Esophagus mucosa (tissue), 1 donor: ENCODE data around the gene L2HGDH. TPM values are rescaled to one million over a fixed set of nuclear protein-coding genes. Genes with fewer than 3 reads are reported as not detected.
A peak's percentile ranks its signal among the peaks of the same experiment; 100 is the strongest.

Source experiments
- ATAC-seq: fragments of 200-7000 bp; cut with Tn5 transposase; one replicate; pipeline ENCODE4 v1.9.1; 2020
- total RNA-seq: library from RNA; stranded (reverse); gene quantifications from one replicate; pipeline ENCODE4 v1.2.4, GENCODE V29; 2023
- donor health status: DM: yes; HTN: yes; CAD: no.

L2HGDH gene
- total RNA-seq, 1 donor from 2014 or later: 6.0 TPM

DNA sequence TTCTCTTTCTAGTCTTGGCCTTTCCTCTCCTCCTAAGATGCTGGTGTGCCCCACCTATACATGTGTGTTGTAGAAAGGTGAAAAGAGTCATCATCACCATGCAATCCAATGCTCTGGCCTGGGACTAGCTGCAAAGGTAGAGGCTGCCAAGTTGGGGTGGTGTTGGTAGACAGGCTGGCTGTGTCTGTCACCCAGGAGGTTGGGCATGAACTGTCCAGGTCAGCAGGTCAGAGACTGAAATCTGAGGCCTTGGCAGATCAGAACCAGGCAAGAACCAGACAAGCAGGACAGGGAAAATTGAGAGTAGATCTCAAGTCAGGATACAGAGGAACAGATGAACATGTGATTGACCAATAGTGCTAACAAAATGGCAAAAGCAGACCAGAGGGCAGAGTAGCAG is 26.2 kb downstream of the L2HGDH start:
- ATAC-seq: no peak

DNA sequence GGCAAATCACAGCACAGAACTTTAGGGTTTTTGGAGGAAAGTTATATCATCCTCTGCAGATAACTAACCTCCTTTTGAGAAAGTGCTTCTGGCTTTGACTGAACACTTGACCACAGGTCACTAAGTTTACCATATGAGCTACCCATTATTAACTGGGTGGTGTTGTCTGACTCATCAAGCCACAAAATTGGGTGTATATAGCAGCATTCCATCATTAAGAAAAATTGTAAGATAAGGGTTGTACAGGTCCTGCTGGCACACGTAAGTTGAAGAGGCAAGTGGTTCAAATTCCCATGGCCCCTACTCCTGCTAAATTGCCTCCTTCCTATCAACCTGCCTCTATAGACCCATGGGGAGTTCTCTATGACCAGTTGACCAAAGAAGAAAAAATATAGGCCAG is 39.5 kb downstream of the L2HGDH start:
- ATAC-seq: no peak

DNA sequence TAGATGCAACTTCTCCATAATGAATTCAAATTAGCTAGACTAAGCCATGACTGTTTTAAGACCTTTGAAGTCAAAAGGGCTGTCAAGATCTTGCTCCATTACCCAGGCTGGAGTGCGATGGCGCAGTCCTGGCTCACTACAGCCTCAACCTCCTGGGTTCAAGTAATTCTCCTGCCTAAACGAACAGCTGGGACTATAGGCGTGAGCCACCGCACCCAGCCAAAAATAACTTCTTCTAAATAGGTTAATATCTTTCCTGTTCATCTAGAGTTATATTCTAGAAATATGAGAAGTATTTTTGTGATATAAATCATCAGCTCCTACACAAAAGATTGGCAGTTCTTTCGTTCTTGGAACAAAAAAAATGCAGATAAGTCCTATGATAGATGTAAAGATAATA is 41.1 kb downstream of the L2HGDH start:
- no peak for ATAC-seq

DNA sequence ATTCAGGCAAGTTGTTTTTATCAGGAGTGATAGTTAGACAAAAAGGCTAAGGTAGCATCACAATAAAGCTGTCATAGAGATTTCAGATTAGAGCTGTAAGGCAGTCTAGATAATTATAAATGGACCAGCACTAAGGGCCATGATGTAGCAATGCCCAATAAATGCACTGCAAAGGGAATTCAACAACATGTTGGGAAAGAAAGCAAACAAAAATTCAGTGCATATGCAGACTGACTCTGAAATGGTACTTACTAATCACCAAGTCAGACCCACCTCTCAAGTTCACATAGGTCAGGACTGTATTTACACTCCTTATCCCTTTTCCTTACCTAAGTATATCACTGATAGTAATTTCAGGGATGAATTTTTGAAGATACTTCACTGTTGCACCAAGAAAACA is 47.0 kb downstream of the L2HGDH start:
- ATAC-seq: no peak

DNA sequence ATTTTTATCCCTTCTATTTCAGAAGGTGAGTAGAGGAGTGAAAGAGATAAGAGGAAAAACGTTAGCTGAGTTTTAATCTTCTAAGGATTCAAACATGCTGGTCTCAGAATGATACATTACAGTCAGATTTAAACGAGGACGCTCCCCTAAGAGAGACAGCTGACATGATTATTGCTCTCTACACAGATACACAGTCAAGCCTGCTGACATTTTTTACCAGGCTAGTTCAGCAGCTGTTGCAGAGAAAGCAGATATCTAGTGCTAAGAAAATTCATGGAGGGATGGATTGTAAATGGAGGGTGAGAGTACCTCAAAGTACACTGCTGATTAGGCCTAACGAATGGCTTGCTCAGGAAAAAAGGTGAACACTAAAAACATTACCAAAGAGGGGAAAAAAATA is 48.7 kb downstream of the L2HGDH start:
- ATAC-seq: no peak

DNA sequence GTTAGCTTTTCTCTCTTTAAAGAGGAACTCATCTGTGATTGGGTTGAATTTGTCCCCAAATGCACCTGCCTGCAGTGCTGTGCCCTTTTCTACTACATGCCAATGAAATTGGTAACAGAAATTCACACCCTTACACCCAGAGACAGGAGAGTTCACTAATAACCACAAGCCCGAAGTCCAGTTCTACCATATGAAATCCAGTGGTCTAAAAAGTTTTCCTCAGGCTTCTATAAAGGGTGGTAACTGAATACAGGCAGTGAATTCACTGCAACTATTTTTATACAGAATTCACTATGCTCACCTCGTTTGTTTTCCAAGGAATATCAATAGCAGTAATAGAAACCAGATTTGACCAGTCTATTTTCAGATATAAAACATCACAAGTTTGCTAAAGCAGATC is 49.2 kb downstream of the L2HGDH start:
- no peak for ATAC-seq

DNA sequence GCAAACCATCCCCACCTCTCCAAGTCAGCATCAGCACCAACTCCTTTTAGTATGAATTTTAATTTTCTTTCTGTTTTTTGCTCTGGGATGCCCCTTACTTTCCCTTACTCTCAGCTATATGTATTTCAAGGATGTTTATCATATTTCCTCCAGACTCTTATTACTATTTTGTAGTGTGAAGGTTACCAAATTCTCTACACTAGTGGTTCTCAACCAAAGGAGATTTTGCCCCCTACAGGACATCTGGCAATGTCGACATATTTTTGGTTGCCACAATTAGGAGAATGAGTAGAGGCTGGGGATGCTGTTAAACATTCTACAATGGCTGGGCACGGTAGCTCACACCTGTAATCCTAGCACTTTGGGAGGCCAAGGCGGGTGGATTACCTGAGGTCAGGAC is 51.5 kb downstream of the L2HGDH start:
- peak; percentile 45 for ATAC-seq

DNA sequence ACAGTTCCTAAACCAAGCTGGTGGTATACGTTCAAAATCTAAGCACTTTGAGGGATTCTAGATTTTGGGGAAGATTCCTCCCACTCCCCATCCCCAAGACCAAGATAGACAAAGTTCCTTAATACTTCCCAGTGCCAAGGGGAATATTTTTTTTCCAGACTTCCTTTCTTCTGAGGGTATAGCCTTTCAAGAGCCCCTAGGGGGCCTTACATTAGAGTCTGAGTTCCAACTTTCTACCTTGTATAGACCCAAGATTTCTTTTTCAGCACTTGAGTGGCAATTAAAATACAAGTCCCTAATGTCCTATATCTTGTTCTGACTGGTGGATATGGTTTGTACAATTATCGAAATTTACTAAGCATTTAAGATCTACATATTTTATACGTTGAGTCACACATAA is 52.0 kb downstream of the L2HGDH start:
- no peak for ATAC-seq

DNA sequence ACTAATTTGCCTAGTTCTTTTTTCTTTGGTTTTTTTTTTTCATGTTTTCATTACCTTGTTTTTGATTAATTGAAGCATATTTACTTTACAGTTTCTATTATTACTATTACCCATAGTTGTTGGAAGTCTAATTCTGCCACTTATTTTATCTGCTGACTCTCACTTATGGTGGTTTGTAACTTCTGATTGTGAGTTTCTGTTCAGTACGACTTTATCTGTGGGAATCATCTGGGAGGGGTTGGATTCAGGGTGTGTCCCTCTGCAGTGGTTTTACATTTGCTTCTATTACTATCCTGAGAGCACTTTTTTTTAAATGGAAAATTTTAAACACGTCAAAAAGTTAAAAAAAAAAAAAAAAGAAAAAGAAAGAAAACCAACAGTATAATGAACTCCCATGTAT is 54.3 kb downstream of the L2HGDH start:
- ATAC-seq: no peak

DNA sequence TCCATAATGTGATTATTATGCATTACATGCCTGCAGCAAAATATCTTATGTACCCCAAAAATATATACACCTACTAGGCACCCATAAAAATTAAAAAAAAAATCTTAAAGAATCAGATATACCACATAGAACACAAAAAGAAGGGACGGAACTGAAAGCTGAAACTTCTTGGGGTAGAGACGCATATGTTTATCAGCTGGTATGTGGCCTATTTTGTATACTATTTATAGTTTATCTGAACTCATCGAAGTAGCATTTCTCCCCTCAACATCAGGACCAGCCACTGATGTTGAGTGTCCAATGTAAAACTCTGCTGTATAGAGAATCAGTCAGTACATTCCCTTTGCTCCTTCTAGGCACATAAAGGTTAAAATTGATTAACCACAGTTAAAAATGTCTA is 57.8 kb downstream of the L2HGDH start:
- ATAC-seq: no peak

DNA sequence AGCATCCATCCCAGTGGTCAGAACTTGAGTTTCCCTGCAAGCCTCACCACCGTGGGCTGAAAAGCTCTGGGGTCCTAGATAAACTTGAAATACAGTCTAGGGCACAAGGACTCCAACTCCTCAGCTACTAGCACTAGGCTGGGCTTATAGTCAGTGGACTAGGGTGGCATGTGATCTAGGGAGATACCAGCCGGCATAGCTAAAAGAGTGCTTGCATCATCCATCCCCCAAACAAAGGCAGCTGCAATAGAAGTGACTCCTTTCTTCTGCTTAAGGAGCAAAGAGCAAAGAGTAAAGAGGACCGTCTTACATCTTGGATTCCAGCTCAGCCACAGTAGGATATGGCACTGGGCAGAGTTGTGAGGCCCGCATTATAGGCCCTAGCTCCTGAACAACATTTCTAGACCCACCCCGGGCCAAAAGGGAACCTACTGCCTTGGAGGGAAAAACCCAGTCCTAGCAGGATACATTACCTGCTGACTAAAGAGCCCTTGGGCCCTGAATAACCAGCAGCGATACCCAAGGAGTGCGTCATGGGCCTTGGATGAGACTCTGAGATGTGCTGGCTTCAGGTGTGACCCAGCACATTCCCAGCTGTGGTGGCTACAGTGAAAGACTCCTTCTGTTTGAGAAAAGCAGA is 62.8 kb downstream of the L2HGDH start:
- ATAC-seq: no peak

DNA sequence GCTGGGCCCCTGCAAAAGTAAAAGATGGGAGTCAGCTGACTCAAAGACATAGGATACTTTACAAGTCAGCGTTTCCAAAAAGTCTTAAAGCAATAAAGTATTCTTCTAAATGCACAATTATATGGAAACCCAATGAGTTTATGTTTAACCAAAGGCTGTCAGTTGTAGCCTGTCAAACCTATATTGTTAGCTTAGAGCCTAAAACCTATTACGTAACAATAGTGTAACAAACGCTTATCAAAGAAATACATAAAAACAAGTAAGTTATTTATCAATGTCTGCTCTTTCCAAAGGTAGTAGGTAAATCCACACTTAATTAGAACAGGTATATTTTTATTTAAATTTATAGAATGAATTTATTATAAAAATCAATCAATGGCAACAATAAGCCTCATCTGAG is 64.8 kb downstream of the L2HGDH start:
- no peak for ATAC-seq

DNA sequence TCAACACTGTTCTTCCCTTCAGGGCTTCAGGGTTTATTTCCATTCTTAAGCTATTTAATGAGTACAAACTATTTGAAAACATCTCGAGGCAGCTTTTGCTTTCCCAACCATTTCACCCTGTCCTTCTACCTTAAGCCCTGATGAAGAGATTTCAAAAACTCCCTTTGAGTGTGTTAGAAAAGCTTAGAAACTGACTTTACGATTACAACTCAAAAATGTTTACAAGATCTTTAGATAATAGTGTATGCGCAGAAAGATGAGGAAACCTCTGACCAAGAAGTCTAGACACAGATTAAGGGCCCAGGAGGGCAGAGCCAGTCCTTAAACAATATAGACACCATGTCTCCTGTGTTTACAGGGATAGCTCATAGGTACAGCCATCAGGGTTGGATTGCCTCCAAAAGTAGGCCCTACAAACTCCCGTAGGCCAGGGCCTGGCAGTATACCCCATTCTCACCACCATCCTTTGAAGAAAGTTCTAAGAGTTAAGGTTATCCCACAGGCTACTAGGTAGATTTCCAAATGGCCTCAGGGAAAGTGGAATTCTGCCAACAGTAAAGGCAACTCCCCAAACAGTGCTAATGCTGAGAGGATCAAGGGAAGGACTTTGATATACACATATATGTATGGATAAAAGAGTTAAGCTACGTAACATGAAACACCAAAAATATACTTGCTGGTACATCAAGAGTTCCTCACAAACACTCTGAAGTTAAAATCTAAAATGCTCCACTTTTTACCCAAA is 69.3 kb downstream of the L2HGDH start:
- ATAC-seq: no peak

DNA sequence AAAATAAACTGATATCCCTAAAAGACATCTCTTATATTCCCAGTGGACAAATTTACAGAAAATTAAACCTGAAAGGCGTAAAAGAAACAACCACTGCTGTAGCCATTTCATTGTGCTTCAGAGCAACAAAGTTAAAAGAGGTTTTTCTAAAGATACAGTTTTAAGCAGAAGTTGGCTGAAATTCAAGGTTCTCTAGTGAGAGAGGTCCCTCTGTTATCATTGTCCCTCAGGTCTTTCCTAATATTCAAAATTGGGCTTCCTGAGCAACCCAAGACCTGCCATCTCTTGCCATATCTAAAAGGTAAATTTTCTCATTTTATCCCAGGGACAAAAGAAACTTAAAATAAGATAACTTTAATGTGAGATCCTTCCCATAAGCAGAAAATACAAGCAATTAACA is 69.9 kb downstream of the L2HGDH start:
- ATAC-seq: no peak

DNA sequence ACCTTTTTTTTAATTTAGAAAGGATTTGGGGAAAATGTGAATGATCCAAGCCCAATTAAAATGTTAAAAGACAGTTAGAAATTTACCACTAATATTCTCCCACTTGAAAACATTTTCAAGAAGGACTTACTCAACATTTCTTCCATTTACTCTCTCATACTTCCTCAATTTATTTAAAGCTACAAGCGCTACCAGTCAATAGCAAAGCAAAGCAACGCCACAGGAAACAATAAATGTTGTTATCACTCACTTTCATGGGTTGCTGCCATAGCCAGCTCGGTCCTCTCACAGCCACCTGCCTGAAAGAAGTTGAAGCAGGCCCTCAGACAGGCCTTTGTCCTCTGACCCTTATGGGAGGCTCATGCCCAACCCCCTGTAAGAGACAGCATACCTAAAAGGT is 74.6 kb downstream of the L2HGDH start:
- ATAC-seq: no peak

DNA sequence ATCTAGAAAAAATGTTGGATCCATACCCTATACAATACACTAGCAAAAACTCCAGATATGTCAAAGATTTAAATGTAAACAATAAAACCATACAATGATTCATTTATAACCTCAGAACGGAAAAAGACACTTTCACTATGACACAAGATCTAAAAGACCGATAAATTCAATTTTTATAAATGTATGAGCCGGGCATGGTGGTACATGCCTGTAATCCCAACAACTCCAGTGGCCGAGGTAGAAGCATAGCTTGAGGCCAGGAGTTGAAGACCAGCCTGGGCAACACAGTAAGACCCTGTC is 78.1 kb downstream of the L2HGDH start:
- ATAC-seq: no peak

DNA sequence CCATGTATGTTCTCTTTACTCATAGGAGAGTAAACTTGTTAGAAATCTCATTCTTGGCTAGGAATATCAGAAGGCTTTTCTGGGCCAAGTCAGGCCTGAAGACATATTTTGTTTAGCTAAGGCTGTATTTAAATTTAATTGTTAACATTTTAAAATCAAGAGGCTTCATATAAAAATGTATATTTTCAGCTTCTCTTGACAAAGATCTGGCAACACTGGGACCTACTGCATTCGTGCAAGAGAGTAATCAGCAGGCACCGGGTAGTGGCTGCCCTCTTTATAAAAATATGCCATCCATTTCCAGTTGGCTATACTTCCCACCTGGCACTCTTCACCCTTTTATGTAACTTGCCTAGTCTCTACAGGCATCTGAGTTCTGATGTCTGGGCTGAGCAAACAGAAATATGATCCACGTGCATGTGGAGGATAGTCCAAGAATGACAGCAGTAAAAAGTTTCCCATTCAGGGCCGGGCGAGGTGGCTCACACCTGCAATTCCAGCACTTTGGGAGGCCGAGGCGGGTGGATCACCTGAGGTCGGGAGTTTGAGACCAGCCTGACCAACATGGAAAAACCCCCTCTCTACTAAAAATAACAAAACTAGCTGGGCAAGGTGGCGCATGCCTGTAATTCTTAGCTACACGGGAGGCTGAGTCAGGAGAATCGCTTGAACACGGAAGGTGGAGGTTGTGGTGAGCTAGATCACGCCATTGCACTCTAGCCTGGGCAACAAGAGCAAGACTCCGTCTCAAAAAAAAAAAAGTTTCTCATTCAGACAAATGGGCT is 78.7 kb downstream of the L2HGDH start:
- ATAC-seq: no peak

DNA sequence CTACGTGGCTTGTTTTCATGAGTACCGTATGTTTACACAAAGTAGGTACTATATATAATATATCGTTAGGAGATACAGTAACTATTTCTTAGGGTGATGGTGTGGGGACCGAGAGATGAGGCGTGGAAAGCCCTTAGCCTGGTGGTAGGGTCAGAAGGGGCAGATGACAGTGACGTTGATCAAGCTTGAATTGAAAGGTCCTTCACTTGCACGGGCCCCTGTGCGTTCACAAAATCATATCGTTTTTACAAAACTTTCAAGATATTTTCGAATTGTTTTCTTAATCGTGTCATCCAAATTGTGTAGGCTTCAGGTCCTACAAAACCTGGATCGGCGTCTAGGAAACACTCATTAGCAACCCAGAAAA is 79.8 kb downstream of the L2HGDH start:
- ATAC-seq: no peak

DNA sequence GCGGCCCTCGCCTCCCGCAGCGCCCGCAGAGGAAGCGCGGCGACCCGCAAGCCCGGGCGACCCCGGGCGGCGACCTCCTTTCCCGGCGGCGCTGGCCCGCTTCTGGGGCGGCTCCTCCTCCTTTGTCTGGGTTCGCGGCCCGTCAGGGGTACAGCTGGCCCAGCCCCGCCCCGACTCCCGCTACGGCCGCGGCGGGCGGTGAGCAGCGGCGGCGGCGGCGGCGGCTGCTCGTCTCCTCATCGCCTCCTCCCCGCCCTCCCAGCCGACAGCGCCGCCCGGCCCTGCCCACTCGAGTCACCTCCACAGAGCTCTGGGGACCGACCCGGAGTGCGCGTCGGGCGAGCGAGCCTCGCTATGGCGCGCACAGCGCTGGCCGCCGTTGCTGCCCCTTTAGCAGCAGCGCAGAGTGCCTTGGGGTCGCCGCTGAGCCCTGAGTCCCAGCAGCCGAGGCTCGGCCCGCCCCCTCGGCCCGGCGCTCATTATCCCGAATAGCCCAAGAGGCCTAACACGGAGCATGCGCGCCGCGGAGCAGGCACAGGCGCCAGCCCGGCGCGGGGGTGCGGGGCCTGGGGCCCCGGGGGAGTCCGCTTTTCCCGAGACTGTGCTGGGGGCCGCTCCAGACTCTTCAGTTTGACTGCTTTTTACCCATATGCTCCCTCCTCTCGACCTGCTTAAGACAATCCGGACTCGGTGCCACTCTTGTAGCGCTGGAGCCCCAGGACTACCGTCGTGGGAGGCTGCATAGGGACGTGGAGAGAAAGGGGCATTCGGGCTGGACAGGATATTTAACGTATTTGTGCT is 80.4 kb downstream of the L2HGDH start, which contains the start of gene SOS2:
Gene SOS2 (minus strand): TSS at position 104 of the 801 bp plus-strand sequence. CDS start 295 bp downstream, outside the sequence.
- peak; percentile 96 for ATAC-seq

DNA sequence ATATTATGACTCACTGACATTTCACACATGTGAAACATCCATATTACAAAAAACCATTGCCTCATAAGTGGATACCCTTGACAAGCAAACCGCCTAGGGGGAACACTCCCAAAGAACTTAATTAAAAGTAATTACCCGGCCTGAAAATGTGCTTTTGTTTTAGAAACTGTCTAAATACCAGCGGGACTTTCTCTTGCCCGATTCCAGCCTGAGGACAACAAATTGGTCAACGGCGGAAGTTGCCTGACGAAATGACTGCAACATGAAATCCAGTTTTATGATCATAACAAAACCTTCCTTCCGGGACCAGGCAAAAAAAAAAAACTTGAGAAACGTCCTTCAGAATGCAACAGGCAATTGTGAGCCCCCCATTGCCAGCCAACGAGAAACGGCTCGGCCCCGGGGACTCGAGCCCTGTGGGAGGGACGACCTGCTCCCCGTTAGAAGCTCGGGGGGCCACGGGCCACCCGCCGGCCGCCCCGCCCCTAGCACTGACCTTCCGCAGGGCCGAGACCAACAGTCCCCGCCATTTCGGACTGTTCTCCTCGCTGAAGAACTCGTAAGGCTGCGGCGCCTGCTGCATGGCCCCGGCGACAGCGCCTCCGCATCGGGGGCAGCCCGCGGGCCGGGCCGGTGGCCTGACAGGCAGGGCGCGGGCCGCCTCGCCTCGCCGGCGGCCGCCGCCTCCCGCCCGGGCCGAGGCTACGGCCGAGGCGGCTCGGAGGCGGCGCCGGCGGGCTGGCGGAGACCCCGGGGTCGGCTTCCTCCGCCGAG is 81.1 kb downstream of the L2HGDH start:
- ATAC-seq: peak; percentile 50

DNA sequence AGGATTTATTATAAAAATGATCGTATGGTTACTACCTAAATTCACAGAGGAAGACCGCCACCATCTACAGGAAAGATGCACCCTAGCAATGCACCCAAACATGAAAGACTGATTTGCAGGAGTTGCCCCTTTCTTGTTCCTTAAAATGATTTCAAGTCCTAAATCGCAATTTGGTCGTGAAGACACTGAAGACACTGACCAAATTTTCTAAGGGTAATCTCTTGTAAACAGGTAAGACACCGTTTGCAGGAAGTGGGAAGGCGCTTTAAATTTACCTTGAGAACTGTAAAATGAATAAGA is 81.7 kb downstream of the L2HGDH start:
- no peak for ATAC-seq

DNA sequence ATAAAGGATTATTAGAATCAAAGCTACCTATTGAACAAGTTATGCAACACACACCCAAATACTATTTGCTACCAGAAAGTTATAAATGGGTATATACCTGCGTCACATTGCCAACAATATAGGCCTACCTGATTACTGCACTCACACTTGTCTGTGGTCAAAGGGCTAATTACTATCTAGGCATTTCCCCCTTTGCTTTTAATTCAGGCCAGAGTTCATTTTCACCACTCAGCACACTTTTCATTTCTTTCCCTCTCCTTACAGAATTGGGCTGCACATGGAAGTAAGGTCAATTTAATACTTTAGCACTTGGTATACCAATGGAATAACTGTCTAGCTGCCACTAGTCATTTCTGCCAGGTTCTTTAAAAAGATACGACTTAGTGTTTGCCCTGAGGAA is 82.3 kb downstream of the L2HGDH start:
- no peak for ATAC-seq

DNA sequence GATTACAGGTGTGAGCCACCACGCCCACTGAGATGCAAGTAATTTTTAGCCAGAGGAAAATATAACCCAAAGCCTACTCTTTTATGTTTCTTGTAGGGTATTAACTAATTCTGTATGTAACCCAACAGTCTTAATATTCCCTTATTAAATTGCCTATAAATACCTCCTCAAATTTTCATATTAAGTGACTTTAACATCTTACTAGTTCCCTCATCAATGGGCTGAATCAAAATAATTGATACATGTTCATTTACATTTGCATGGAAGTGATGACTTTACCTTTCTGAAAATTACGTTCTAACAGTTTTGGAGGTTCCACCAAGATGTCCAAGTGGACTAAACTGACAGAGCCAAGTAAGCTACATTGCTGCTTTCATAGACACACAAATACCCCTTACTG is 83.7 kb downstream of the L2HGDH start:
- ATAC-seq: no peak
